Stimulated activated CD4-positive, alpha-beta T cell treated with anti-CD3 and anti-CD28 coated beads, TNF-alpha, amount 100 ng/mL, for 1 hour (primary cell): ENCODE results near the gene MPV17L2.
"Not testable (repeated sequence)": the region's sequence is repeated elsewhere in the genome, so short reads cannot be mapped to it uniquely, and the experiment has no call there.

Source experiments
- DNase-seq, 3 donors: peaks; one replicate each; pipeline ENCODE4 v3.0.0-alpha.2; 2020; ENCODE audit warnings: low read depth in 3 of 3, low spot score in 1 of 3

MPV17L2 gene

GRCh38 chr19:18192673-18193387 is at the start of gene MPV17L2:
Gene MPV17L2, plus strand, starts transcription at chr19:18193218. Its CDS starts 64 bp downstream, at chr19:18193282.
- peak; percentile 89 to 97 (median 94) for DNase-seq

GRCh38 chr19:18143902-18144301 is 49.1 kb upstream of the MPV17L2 start:
- no peak for DNase-seq

- no peak for DNase-seq
Measured at GRCh38 chr19:18144361-18144760, 48.7 kb upstream of the MPV17L2 start.

DNA sequence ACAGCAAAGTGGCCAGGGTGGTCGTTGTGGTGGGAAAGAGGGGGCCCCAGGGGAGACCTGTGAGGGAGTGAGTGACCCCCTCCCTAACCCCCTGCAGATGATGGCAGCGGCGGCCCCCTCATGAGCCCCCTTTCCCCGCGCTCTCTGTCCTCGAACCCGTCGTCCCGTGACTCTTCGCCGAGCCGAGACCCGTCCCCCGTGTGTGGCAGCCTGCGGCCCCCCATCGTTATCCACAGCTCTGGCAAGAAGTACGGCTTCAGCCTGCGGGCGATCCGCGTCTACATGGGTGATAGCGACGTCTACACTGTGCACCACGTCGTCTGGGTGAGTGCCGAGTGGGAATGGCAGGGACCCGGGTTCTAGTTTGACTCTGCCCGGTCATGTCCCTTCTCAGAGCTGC is 48.1 kb upstream of the MPV17L2 start:
- no peak for DNase-seq

- DNase-seq = no peak
Measured at GRCh38 chr19:18145391-18145999, 47.5 kb upstream of the MPV17L2 start.

DNA sequence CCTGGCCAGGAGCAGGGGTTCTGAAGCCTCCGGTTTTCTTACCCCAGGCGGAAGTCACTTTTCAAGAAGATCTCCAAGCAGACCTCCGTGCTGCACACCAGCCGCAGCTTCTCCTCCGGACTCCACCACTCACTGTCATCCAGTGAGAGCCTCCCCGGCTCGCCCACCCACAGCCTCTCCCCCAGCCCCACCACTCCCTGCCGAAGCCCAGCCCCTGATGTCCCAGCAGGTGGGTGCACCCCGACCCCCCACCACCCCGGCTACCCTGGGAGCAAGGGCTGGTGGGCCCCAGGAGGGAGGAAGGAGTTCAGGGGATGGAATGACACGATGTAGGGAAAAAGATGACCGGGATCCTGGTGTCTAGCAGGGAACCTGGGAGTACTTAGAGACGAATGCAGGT is 45.6 kb upstream of the MPV17L2 start:
- DNase-seq = no peak

DNA sequence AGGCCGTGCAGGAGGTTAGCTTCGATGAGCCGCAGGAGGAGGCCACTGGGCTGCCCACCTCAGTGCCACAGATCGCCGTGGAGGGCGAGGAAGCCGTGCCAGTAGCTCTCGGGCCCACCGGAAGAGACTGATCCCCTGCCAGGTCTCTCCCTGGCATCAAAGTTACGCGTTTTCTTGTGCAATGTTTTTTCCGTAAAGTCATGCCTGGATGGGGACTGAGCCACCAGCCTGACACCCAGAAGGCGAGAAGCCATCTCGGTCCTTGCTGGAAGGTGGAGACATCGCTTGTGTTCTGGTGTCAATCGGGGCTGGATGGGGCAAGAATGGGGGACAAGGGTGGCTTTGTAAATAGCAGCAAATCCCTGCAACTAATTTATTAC is 43.4 kb upstream of the MPV17L2 start:
- no peak for DNase-seq

DNA sequence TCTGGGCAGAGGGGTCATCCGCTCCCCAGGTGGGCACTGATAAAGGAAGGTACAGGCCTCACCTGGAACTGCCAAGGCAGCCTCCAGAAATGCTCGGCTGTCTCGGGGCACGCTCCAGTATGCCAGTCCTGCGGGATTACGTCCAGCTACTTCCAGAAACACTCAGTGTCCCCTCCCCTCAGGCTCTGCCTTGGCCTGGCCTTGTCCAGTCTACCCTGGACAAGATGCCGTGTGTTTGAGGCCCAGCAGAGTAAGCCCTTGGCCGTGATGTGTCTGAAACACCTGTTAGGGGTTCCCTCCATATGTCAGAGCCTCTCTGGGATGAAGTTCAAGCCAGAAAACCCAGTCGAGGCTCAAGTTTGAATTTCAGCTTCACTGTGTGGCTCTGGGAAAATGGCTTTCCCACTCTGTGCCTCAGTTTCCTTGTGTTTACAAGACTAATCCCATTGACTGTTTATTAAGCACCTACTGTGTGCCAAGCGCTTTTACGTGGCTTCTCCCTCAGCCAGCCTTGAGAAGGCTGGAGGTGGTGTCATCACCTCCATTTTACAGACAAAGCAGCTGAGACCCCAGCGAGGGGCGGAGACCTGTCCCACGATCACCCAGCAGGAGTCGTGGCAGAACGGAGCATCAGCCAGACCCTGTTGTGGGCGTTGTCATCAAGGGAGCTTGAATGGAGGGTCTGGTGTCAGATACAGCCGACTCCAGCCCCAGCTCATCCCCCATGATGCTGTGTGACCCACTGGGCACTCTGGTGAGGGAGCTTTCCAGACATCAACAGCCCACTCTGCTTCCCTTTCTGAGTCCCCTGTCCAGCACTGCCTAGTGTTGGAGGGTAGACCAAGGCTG is 42.0 kb upstream of the MPV17L2 start:
- DNase-seq = no peak

GRCh38 chr19:18152442-18152816 is 40.6 kb upstream of the MPV17L2 start:
- DNase-seq = peak; percentile 92 to 96 (median 93)

- DNase-seq = peak; percentile 98 to 100 (median 99)
Measured at GRCh38 chr19:18152817-18153555, 40.0 kb upstream of the MPV17L2 start, which contains the start of gene PIK3R2. Gene PIK3R2, plus strand, starts transcription at chr19:18153163. Its CDS starts 2,717 bp downstream, at chr19:18155880.

GRCh38 chr19:18153556-18154134 is 39.4 kb upstream of the MPV17L2 start:
- no peak for DNase-seq

DNA sequence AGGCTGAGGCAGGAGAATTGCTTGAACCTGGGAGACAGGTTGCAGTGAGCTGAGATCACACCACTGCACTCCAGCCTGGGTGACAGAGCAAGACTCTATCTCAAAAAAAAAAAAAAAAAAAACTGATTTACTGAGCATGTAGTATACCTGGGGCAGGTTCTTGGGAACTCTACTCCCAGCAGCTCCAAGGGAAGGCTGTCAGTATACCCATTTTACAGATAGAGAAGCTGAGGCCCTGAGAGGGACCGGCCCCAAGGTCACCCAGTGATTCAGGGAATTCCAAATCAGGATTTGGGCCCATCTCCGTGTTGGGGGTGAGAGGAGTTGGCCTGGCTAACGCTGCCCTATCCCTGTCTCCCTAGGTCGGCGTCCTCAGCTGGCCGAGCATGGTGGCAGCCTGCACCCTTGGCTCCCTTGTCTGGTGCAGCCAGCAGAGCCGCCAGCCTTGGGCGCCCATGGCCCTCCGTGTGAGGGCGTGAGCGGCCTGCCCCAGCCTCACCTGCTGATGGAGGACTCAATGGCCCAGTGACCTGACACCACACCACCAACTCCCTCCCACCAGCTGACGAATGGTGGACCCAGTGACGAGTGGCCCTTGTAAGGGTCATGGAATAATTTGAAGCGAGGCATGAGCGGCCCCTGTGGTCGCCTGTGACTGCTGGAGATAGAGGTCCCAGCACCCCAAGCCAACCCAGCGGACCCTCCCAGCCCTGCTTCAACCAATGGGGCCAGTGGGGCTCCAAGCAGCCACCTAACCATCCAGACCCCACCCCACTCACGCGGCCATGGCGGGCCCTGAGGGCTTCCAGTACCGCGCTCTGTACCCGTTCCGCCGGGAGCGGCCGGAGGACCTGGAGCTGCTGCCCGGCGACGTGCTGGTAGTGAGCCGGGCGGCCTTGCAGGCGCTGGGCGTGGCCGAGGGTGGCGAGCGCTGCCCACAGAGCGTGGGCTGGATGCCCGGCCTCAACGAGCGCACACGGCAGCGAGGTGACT is 37.6 kb upstream of the MPV17L2 start:
- no peak for DNase-seq

- no peak for DNase-seq
Measured at GRCh38 chr19:18156268-18156667, 36.8 kb upstream of the MPV17L2 start.

DNA sequence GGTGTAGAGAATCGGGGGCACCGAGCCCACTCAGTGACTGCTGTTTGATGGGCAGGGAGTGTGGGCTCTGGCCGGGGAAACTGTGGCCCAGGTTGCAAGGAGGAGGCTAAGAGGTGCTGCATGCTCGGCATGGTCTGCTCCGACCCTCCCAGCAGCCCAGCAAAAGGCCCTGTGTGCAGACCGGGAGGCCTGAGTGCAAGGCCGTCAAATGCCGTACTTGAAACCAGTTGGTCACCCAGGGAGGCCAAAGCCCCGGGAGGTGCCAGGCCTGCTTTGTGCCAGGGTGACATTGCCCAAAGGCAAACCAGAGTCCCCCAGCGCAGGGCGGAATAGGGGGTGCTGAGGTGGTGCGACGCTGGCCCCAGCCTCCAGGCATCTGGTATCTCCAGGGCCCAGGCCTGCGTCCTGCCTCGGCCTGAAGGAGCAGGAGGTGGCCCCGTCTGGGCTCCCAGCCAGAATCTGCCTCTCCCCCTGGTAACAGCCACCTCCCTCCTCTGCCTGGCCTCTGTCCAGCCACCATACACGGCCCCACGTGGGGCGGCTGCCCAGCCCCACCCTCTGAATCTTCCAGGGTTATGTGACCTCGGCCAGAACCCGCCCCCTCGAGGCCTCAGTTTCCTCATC is 36.1 kb upstream of the MPV17L2 start:
- no peak for DNase-seq

- no peak for DNase-seq
Measured at GRCh38 chr19:18157465-18158063, 35.5 kb upstream of the MPV17L2 start.

GRCh38 chr19:18158467-18158866 is 34.6 kb upstream of the MPV17L2 start:
- no peak for DNase-seq

DNA sequence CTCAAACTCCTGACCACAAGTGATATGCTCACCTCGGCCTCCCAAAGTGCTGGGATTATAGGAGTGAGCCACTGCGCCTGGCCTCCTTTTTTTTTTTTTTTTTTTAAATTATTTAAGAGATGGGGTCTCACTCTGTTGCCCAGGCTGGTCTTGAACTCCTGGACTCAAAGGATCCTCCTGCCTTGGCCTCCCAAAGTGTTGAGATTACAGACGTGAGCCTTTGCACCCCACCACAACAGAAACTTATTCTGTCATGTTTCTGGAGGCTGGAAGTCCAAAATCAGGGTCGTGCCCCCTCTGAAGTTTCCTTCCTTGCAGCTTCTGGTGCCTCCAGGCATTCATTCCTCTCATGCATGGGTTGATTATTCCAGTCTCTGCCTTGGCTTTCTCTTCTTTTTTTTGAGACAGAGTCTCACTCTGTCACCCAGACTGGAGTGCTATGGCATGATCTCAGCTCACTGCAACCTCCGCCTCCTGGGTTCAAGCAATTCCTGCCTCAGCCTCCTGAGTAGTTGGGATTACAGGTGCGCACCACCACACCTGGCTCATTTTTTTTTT is 33.9 kb upstream of the MPV17L2 start:
- DNase-seq = not testable (repeated sequence)

GRCh38 chr19:18159810-18160209 is 33.2 kb upstream of the MPV17L2 start:
- DNase-seq = no peak
